GM13976 (cell line): Measurements from ENCODE around the gene PRKAG3.

Source experiments
- DNase-seq: peaks from one replicate; pipeline ENCODE4 v3.0.0; 2012; ENCODE audit warnings: low spot score
- CTCF ChIP-seq: IDR thresholded peaks from 2 replicates; pipeline ENCODE4 v1.5.1; 2012; ENCODE audit warnings: borderline replicate concordance, mild to moderate bottlenecking; ENCODE audit not compliant: insufficient read depth; ENCODE audit errors: extremely low read depth, missing control alignments, control extremely low read depth
- in situ Hi-C: fragments of 300-500 bp; cut with MboI; formaldehyde crosslinking; loops from one replicate; pipeline ENCODE4 v1.12.0; 2022; ENCODE audit warnings: low sequenced_read_pairs, mixed read lengths, inconsistent platforms; ENCODE audit not compliant: unreplicated experiment

PRKAG3 gene

GRCh38 chr2:218858138-218858445 lies 26.5 kb upstream of the PRKAG3 start:
- DNase-seq, result no peak
- TF ChIP-seq CTCF, result no peak
- in situ Hi-C loops, result loop anchor here (10.0 kb wide), 1 partner anchor 127 kb away; the partner anchor contains the start of gene FEV

GRCh38 chr2:218857371-218858137 lies 26.0 kb upstream of the PRKAG3 start:
- in situ Hi-C loops, result loop anchor here (10.0 kb wide), 1 partner anchor 127 kb away; the partner anchor contains the start of gene FEV
- TF ChIP-seq CTCF, result no peak
- DNase-seq, result no peak

GRCh38 chr2:218856896-218857243 lies 25.3 kb upstream of the PRKAG3 start:
- in situ Hi-C loops, result loop anchor here (10.0 kb wide), 1 partner anchor 128 kb away; the partner anchor contains the start of gene FEV
- no peak for TF ChIP-seq CTCF

GRCh38 chr2:218856167-218856895 lies 24.7 kb upstream of the PRKAG3 start:
- no peak for DNase-seq
- no peak for TF ChIP-seq CTCF
- in situ Hi-C loops, result loop anchor here (10.0 kb wide), 1 partner anchor 128 kb away; the partner anchor contains the start of gene FEV

More at GRCh38 chr2:218856896-218857243, 25.3 kb upstream of the PRKAG3 start:
- DNase-seq, result no peak

- in situ Hi-C loops, result loop anchor here (10.0 kb wide), 1 partner anchor 129 kb away; the partner anchor contains the start of gene FEV
- DNase-seq, result no peak
- no peak for TF ChIP-seq CTCF
These were observed 23.9 kb upstream of the PRKAG3 start for GRCh38 chr2:218855305-218856166.

GRCh38 chr2:218854860-218855259 lies 23.3 kb upstream of the PRKAG3 start:
- no peak for DNase-seq
- no peak for TF ChIP-seq CTCF
- in situ Hi-C loops, result loop anchor here (10.0 kb wide), 1 partner anchor 130 kb away; the partner anchor contains the start of gene FEV
